ENCODE results near the gene GNAI3. TPM values are rescaled to one million over a fixed set of nuclear protein-coding genes. Genes with fewer than 3 reads are reported as not detected.

The GNAI3 gene
- total RNA-seq, 1 experiment from 2014 or later: 9.9 TPM

DNA sequence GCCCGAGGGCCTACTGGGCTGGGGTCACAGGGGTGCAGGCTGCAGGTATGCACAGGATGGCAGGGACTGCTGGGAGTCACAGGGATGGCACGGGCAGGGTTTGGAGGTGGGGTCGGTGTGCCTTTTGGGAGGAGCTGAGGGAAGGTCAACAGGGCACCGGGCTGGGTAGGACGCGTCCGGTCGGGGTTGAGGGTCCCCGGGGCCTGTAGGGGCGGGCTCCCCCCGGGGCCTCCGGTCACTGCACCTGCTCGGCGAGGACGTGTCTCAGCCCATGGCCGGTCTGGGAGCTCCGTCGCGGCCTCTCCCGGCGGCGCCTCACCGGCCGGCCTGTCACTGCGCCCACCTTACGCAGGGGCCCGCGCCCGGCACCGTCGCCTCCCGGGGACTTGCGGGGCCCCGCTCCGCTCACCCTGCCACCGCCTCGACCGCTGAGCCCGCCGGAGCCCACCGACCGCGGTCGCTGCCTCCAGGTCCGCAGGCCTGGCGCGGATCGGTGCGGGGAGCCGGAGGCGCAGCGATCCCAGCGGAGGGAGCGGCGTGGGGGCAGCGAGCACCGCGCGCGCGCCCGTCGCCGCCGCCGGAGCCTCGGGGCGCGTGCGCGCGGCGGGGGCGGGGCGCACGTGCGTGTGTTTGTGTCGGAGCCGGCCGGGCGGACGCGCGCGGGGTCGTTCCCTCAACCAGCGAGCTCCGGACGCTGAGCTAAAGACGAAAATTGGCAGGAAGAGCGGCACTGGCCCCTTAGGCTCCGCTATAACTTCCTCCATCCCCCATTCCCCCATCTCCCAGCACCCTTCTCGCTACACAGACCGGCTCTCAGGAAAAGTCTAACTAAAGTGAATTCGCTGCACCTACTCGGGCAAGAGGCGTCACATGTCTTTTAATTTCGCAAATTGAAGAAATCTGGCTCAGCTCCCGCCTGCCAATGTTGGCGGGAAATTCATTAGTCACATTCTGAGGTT is 39.0 kb upstream of the GNAI3 start, which contains the start of gene AMIGO1:
TSS of gene AMIGO1 (minus strand) at position 552 of the 959 bp plus-strand sequence. CDS start 815 bp downstream, outside the sequence.
- Histone ChIP-seq H3K4ac (ENCODE audit: low read depth, low read length) (no peak within 1 kb of the TSS), H3K18ac (ENCODE audit: insufficient read length, low read depth, low read length) (no peak within 1 kb of the TSS), H2BK12ac (ENCODE audit: insufficient read length, low read depth, low read length) (no peak within 1 kb of the TSS), H3K9me3 (ENCODE audit: control insufficient read depth, low read depth, low read length) (no peaks in the 10 kb centered on the region), H3K9ac (ENCODE audit: extremely low read depth, insufficient read length, low read length) (no peak within 1 kb of the TSS), H2BK5ac (ENCODE audit: insufficient read length, low read length) (no peak within 1 kb of the TSS), H3K56ac (ENCODE audit: insufficient read length, low read depth, low read length) (no peak within 1 kb of the TSS), H3K79me1 (ENCODE audit: insufficient read depth, low read depth, low read length, poor library complexity, severe bottlenecking) (no peaks in the 10 kb centered on the region), H3K23ac (ENCODE audit: insufficient read length, low read depth, low read length) (no peak within 1 kb of the TSS), H3K27me3 (ENCODE audit: insufficient read depth, low read length) (peaks cover 2% of the 10 kb centered on the region; the same call in 1 of the 2 replicates), H2BK15ac (ENCODE audit: low read depth, low read length) (no peak within 1 kb of the TSS; the same call in 1 of the 2 replicates), H4K20me1 (ENCODE audit: control insufficient read depth, insufficient read depth, insufficient read length) (no peaks in the 10 kb centered on the region), H3T11ph (ENCODE audit: low read length) (no peak within 1 kb of the TSS), H4K5ac (ENCODE audit: insufficient read length, low read depth, low read length) (no peak within 1 kb of the TSS), H2AFZ (ENCODE audit: low read length) (no peak within 1 kb of the TSS), H3K4me2 (ENCODE audit: insufficient read depth, insufficient read length, low read length) (peak within 1 kb of the TSS; percentile 85), H2AK5ac (ENCODE audit: insufficient read length, low read length) (no peak within 1 kb of the TSS), H3K4me1 (ENCODE audit: insufficient read depth, low read length) (peaks cover 3% of the 10 kb centered on the region; the same call in 1 of the 2 replicates), H3K23me2 (ENCODE audit: insufficient read length, low read depth, low read length, poor library complexity, severe bottlenecking) (peaks cover 7% of the 10 kb centered on the region), H3K14ac (ENCODE audit: insufficient read depth, low read length) (no peak within 1 kb of the TSS), H2BK20ac (ENCODE audit: low read depth, low read length, poor library complexity, severe bottlenecking) (no peak within 1 kb of the TSS), H4K91ac (ENCODE audit: insufficient read length, low read depth, low read length) (no peak within 1 kb of the TSS), H2BK120ac (ENCODE audit: low read depth, low read length, poor library complexity, severe bottlenecking) (no peak within 1 kb of the TSS), H4K8ac (replicated peaks; ENCODE audit: insufficient read length, low read depth, low read length) (no peak within 1 kb of the TSS), H3K79me2 (ENCODE audit: insufficient read depth, low read length) (no peaks in the 10 kb centered on the region), H3K27ac (ENCODE audit: insufficient read length, low read depth, low read length) (no peak within 1 kb of the TSS)
- Mint-ChIP-seq H3K27me3 (ENCODE audit: low read depth) (peaks cover 59% of the 10 kb centered on the region), H3K27ac (peak within 1 kb of the TSS in 1 of 3 experiments; percentile 65; a peak in 1 of 7 replicates), H3K9me3 (no peaks in the 10 kb centered on the region), H3K36me3 (ENCODE audit: insufficient read depth in 1 of 3, low read depth in 3 of 3) (no peaks in the 10 kb centered on the region), H3K4me3 (peak within 1 kb of the TSS; percentile 86 to 92), H3K4me1 (peaks cover 13 to 14% of the 10 kb centered on the region in 2 experiments)
- TF ChIP-seq, protein P1, sequence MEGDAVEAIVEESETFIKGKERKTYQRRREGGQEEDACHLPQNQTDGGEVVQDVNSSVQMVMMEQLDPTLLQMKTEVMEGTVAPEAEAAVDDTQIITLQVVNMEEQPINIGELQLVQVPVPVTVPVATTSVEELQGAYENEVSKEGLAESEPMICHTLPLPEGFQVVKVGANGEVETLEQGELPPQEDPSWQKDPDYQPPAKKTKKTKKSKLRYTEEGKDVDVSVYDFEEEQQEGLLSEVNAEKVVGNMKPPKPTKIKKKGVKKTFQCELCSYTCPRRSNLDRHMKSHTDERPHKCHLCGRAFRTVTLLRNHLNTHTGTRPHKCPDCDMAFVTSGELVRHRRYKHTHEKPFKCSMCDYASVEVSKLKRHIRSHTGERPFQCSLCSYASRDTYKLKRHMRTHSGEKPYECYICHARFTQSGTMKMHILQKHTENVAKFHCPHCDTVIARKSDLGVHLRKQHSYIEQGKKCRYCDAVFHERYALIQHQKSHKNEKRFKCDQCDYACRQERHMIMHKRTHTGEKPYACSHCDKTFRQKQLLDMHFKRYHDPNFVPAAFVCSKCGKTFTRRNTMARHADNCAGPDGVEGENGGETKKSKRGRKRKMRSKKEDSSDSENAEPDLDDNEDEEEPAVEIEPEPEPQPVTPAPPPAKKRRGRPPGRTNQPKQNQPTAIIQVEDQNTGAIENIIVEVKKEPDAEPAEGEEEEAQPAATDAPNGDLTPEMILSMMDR (conservative IDR thresholded peaks at IDR 0.05): no peak
- peak; percentile 72 for DNase-seq
- no CpG with 5 or more reads among the region's 100 CpGs for WGBS (ENCODE audit: extremely low coverage, insufficient read length, low lambda C conversion rate)

All from H9 (cell line).